NCI-H510A (cell line): ENCODE measurements around the gene NSMF.
"Not testable (repeated sequence)": the region's sequence is repeated elsewhere in the genome, so short reads cannot be mapped to it uniquely, and the experiment has no call there.

Source experiments
- DNase-seq: peaks from one replicate; lab custom pipeline; 2025; lab: John Stamatoyannopoulos, UW

NSMF gene

DNA sequence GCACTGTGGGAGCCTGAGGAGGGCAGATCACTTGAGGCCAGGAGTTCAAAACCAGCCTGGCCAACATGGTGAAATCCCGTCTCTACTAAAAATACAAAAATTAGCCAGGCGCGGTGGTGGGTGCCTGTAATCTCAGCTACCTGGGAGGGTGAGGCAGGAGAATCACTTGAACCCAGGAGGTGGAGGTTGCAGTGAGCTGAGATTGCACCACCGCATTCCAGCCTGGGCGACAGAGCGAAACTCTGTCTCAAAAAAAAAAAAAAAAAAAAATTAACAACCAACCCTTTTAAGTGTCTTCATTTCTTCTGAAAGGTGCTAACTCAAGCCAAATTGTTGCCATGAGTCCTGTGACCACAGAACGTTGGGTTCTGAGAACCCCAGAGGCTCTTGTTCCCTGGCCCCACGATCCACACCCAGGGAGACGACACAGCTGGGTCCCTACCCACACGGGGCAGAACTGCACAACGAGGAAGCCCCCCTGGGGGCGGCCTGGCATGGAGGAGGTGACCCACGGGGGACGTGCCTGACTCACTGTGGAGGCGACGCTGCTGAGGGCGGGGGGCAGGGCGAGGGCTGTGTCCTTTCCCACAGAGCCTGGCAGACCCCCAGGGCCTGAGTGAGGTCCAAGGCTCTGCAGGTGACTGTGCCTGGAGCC is 48.8 kb downstream of the NSMF start:
- not testable (repeated sequence) for DNase-seq

DNA sequence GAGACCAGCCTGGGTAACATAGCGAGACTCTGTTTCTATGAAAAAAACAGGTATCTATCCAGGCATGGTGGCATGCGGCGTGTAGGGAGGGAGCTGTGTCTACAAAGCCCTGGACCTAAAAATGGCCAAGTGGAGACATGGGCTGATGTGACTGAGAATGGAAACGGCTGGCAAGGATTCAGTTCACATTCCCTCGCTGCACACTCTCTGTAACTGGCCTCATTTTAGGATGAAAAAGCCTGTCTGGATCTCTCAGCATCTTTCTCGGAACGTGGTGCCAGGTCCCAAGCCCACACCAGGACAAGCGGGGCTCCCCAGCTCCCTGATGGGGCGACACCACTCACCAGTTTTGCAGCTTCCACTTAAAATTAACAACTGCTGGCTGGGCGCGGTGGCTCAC is 49.6 kb downstream of the NSMF start:
- DNase-seq, result no peak

DNA sequence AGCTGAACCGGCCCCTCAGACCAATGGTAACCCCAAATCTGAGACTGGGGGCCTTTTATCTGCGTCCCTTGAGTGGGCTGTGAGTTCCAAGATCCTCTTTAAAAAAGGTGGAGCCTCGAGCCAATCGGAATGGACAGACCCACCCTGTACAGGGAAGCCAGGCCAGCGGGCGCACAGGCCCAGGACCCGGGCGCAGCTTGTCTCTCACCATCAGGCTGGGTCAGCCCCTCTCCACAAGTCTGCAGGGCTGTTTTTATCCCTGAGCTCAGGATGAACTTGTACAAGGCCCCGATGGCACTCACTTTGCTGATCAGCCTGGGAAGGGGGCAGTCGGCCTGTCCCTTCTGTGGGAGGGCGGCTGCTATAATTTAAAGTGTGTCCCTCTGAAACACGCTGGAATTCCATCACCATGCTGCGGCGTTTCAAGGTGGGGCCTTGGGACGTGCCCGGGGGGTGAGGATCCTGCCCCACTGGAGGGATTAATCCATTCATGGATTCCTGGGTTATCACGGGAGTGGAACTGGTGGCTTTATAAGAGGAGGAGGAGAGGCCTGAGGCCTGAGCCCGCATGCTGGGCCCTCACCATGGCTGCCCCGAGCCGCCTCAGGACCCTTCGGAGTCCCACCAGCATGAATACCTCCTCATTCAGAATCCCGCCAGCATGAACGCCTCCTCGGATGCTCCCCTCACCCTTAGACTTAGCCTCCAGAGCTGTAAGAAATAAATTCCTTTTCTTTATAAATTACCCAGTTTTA is 50.3 kb downstream of the NSMF start:
- no peak for DNase-seq

DNA sequence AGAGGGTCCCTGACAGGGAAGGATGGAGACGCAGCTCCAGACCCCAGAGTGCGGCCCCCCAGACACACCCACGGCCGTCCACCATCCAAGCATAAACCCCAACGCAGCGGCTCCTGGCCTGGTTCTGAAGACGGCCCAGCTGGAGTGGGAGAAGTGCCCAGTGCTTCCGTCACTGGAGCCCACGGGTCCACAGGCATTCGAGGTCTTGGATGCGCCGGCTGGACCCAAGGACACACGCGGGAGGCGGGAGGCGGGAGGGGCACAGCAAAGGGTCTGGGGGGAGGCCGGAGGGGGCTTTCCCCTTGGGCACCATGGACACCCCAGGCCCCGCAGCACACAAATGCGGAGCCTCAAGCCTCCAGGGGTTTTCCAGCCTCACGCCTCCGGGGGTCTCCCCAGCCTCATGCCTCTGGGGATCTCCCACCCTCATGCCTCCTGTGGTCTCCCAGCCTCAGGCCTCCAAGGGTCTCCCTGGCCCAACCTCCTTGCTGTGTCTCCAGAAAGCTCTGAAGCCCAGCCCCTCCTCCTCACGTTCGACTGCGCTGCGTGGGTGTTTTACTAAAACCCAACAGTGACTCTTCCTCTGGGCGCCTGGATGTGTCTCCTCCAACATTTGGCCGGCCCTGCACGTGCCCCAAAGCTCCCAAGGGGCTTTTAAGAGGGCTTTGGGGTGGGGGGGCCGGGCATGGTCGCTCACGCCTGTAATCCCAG is 51.4 kb downstream of the NSMF start:
- DNase-seq, result no peak

GRCh38 chr9:137406876-137407589 is 52.1 kb downstream of the NSMF start:
- peak; percentile 56 for DNase-seq

DNA sequence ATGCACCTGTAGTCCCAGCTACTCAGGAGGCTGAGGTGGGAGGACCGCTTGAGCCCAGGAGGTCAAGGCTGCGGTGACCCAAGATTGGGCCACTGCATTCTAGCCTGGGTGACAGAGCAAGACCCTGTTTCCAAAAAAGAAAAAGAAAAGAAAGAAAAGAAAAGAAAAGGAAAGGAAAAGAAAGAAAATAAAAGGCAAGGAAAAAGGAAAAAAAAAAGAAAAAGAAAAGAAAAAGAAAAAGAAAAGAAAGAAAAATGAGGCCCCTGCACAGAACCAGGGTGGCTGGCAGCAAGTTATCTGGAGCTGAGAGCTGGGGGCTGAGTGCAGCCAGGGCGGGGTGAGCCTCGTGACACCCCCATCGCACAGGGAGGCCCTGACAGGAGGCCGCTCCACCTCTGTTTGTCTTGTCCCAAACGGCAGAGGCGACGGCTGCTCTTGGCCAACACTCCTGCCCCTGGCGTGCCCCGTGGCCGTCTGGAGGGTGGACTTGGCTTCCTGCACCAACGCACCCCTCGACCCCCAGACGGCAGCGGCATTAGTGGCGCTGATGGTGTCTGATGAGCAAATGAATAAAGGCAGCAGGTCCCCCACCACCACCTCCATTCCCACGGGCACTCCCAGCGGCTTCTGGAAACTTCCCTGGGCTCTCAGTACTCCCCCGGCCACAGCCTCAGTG is 52.9 kb downstream of the NSMF start:
- no peak for DNase-seq

- no peak for DNase-seq
These were observed 53.5 kb downstream of the NSMF start for GRCh38 chr9:137405677-137406081.

DNA sequence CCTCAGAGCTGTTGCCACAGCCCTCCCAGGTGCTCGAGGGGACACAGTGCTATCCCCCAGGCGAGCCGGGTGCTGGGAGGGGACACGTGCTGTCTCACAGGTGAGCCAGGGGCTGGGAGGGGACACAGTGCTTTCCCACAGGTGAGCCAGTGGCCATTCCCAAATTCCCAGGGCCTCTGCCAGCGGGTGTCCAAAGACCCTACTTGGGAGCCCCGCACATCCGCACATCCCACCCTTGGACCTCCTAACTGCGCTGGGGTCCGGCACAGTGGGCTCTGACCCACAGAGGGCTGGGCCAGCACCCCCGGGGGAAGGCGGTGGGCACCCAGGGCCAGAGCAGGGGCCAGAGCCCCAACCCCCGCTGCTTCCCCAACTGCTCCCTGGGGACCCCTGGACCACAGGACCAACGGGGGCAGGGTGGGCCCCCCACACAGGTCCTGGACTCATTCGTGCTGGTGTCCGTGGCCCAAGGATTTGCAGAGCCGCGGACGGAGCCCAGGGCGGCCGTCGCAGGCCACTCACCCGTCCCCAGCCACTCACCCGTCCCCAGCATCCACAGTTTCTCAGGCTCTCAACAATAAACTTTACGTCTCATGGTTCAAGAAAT is 54.1 kb downstream of the NSMF start:
- no peak for DNase-seq

- no peak for DNase-seq
These were observed 55.9 kb downstream of the NSMF start for GRCh38 chr9:137403269-137403668.

DNA sequence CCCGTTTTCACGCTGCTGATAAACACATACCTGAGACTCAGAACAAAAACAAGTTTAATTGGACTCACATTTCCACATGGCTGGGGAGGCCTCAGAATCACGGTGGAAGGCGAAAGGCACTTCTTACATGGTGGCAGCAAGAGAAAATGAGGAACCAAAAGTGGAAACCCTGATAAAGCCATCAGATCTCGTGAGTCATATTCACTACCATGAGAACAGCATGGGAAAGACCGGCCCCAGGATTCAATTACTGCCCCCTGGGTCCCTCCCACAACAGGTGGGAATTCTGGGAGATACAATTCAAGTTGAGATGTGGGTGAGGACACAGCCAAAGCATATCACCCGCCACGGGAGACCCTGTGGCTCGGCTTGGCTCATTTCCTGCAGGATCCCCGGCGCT is 56.4 kb downstream of the NSMF start:
- no peak for DNase-seq

DNA sequence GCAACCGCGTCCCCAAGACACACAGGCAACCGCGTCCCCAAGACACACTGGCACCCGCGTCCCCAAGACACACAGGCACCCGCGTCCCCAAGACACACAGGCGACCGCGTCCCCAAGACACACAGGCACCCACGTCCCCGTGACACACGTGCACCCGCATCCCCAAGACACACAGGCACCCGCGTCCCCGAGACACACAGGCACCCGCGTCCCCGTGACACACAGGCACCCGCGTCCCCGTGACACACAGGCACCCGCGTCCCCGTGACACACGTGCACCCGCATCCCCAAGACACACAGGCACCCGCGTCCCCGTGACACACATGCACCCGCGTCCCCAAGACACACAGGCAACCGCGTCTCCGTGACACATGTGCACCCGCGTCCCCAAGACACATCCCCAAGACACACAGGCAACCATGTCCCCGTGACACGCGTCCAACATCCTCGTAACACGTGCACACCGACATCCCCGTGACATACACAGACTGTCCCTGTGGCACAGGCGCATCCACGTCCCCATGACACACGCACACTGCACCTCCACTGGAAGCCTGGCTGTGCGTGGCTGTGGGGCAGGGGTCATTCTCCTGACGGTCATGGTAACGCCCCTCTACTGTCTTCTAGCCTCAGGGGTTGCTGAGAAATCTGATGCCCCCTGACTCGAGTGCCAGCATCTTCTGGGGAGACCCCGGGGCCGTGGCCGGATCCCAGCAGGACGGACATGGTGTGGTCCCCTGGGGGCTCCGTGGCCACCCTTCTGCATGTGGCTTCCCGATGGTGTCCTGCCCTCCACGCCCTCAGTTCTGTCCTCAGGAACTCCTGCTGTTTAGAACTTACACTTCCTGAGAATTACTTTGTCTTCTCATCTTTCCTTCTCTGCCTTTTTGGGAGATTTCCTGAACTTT is 60.3 kb downstream of the NSMF start:
- no peak for DNase-seq

DNA sequence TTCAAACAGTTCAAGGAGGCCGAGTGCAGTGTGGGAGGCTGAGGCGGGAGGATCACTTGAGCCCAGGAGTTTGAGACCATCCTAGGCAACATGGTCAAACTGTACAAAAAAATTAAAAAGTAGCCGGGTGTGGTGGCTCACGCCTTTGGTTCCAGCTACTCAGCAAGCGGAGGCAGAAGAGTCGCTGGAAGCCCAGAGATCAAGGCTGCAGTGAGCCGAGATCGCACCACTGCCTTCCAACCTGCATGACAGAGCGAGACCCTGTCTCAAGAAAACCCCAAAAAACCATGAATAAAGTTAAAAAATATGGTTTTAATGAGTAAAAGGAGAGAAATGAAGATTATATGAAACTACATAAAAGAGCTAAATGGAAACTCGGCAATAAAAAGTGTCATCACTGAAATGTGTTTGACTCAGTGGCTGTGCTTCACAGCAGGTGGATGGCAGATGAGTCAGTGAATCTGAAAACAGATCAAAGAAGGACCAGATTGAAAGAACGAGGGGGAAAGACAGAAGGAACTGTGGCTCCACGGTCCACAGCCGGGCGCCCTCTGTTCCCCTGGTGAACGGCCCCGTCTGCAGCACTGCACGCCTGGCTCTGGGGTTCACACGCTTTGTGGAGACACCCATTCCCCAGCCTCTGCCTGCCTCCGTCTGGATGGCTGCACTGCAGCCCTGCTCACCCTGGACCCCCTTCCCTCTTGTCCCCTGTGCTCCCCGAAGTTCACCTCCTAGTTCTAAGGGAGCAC is 61.3 kb downstream of the NSMF start:
- DNase-seq, result no peak
